Astrocyte (in vitro differentiated cells and primary cell): Measurements from ENCODE around the gene PRR9.

Experiments
- EZH2 ChIP-seq: IDR thresholded peaks from 2 replicates; pipeline ENCODE4 v1.6.1; 2012; ENCODE audit warnings: mild to moderate bottlenecking, low read length, inconsistent platforms; ENCODE audit not compliant: insufficient read depth
- TF ChIP-seq, protein P1 (sequence below): IDR thresholded peaks from 2 replicates; pipeline ENCODE4 v1.5.1; 2011; ENCODE audit warnings: low read depth, mild to moderate bottlenecking, inconsistent platforms, low read length, moderate library complexity; ENCODE audit not compliant: insufficient read depth

DNA sequence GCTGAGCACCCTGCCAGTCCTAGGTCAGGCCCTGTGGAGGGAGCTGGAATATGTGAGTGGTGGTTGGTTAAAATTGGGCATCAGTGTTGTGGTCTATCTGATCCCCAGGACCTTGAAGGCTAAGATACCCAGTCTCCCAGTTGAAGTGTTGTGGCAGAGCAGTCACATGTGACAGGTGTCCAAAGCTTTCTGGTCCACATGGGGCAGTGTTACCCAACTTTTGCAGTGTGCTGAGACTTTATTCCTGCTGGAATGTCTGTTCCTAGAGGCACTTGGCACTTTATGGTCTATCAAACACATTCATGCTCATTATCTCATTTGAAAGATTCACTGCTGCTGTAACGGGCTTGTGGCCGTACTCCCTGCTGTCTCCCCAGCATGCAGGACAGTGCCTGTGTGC lies 21.1 kb downstream of the PRR9 start:
- TF ChIP-seq, protein P1, sequence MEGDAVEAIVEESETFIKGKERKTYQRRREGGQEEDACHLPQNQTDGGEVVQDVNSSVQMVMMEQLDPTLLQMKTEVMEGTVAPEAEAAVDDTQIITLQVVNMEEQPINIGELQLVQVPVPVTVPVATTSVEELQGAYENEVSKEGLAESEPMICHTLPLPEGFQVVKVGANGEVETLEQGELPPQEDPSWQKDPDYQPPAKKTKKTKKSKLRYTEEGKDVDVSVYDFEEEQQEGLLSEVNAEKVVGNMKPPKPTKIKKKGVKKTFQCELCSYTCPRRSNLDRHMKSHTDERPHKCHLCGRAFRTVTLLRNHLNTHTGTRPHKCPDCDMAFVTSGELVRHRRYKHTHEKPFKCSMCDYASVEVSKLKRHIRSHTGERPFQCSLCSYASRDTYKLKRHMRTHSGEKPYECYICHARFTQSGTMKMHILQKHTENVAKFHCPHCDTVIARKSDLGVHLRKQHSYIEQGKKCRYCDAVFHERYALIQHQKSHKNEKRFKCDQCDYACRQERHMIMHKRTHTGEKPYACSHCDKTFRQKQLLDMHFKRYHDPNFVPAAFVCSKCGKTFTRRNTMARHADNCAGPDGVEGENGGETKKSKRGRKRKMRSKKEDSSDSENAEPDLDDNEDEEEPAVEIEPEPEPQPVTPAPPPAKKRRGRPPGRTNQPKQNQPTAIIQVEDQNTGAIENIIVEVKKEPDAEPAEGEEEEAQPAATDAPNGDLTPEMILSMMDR: no peak
- TF ChIP-seq EZH2: no peak
